Retinal pigment epithelial cell (primary cell): ENCODE measurements around the gene PCDHGB4.
"Not testable (repeated sequence)": the region's sequence is repeated elsewhere in the genome, so short reads cannot be mapped to it uniquely, and the experiment has no call there.

Source experiments
- DNase-seq: peaks from one replicate; pipeline ENCODE4 v3.0.0-alpha.2; 2010; ENCODE audit warnings: low read depth
- H3K4me3 ChIP-seq: 2 replicates; pipeline ENCODE4 v1.5.1; 2011; ENCODE audit warnings: mild to moderate bottlenecking, low read length, control low read depth, moderate library complexity
- TF ChIP-seq, protein P1 (sequence below): conservative IDR thresholded peaks from 2 replicates; pipeline ENCODE4 v1.5.1; 2011; ENCODE audit warnings: low read depth, low read length, control low read depth, inconsistent platforms

PCDHGB4 gene

DNA sequence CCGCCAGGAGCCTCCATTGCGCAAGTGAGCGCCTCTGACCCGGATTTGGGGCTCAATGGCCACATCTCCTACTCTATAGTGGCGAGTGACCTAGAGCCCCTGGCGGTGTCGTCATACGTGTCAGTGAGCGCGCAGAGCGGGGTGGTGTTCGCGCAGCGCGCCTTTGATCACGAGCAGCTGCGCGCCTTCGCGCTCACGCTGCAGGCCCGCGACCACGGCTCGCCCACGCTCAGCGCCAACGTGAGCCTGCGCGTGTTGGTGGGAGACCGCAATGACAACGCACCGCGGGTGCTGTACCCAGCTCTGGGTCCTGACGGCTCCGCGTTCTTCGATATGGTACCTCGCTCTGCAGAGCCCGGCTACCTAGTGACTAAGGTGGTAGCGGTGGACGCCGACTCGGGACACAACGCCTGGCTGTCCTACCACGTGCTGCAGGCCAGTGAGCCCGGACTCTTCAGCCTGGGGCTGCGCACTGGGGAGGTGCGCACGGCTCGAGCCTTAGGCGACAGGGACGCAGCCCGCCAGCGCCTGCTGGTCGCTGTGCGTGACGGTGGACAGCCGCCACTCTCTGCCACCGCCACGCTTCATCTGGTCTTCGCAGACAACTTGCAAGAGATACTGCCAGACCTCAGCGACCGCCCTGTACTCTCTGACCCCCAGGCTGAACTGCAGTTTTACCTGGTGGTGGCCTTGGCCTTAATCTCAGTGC is 22.3 kb downstream of the PCDHGB4 start:
- DNase-seq: no peak
- no peak overlapping the region for H3K4me3 ChIP-seq
- TF ChIP-seq, protein P1, sequence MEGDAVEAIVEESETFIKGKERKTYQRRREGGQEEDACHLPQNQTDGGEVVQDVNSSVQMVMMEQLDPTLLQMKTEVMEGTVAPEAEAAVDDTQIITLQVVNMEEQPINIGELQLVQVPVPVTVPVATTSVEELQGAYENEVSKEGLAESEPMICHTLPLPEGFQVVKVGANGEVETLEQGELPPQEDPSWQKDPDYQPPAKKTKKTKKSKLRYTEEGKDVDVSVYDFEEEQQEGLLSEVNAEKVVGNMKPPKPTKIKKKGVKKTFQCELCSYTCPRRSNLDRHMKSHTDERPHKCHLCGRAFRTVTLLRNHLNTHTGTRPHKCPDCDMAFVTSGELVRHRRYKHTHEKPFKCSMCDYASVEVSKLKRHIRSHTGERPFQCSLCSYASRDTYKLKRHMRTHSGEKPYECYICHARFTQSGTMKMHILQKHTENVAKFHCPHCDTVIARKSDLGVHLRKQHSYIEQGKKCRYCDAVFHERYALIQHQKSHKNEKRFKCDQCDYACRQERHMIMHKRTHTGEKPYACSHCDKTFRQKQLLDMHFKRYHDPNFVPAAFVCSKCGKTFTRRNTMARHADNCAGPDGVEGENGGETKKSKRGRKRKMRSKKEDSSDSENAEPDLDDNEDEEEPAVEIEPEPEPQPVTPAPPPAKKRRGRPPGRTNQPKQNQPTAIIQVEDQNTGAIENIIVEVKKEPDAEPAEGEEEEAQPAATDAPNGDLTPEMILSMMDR: no peak

GRCh38 chr5:141411575-141411974 is 24.1 kb downstream of the PCDHGB4 start:
- H3K4me3 ChIP-seq: no peak overlapping the region
- no peak for DNase-seq
- TF ChIP-seq, protein P1: no peak

DNA sequence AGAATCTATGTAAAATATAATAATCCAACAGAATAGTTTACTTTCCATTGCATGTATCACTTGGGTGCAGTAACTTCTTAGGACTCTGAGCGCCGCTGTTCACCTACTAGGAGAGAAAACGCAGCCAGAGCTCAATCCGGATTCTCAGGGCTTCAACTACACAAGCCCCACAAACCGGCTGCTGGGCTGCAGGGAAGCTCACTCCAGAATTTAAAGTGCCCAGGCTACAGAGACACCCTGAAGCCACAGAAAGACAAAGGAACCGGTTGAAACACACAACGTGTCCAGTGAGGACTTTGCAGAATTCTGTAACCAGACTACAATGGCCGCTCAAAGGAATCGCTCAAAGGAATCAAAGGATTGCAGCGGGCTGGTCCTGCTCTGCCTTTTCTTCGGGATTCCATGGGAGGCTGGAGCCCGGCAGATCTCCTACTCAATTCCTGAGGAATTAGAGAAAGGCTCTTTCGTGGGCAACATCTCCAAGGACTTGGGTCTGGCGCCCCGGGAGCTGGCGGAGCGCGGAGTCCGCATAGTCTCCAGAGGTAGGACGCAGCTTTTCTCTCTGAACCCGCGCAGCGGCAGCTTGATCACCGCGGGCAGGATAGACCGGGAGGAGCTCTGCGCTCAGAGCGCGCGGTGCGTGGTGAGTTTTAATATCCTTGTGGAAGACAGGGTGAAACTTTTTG is 25.5 kb downstream of the PCDHGB4 start, which contains the start of gene PCDHGA10:
Gene PCDHGA10 (plus strand): TSS at position 134 of the 686 bp plus-strand sequence. CDS start 189 bp downstream, at position 323.
- no peak for DNase-seq
- peak within 1 kb of the TSS; percentile 54 for H3K4me3 ChIP-seq
- TF ChIP-seq, protein P1: peak; percentile 67

DNA sequence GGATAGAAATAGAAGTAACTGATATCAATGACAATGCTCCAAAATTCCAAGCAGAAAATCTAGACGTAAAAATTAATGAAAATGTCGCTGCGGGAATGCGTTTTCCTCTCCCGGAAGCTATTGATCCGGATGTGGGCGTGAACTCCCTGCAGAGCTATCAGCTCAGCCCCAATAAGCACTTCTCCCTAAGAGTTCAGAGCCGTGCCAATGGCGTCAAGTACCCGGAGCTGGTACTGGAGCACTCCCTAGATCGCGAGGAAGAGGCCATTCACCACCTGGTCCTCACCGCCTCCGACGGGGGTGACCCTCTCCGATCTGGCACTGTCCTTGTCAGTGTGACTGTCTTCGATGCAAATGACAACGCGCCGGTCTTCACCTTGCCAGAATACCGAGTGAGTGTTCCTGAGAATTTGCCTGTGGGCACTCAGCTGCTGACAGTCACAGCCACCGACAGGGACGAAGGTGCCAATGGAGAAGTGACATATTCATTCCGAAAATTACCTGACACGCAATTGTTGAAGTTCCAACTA is 26.1 kb downstream of the PCDHGB4 start:
- TF ChIP-seq, protein P1: no peak
- no peak for DNase-seq
- peak overlapping the region; percentile 54 for H3K4me3 ChIP-seq

DNA sequence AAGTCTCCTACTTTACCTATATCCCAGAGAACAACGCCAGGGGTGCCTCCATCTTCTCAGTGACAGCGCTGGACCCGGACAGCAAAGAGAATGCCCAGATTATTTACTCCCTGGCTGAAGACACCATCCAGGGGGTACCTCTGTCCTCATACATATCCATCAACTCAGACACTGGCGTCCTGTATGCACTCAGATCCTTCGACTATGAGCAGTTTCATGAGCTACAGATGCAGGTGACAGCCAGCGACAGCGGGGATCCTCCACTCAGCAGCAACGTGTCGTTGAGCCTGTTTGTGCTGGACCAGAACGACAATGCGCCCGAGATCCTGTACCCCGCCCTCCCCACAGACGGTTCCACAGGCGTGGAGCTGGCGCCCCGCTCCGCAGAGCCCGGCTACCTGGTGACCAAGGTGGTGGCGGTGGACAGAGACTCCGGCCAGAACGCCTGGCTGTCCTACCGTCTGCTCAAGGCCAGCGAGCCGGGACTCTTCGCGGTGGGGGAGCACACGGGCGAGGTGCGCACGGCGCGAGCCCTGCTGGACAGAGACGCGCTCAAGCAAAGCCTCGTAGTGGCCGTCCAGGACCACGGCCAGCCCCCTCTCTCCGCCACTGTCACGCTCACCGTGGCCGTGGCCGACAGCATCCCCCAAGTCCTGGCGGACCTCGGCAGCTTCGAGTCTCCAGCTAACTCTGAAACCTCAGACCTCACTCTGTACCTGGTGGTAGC is 27.2 kb downstream of the PCDHGB4 start:
- not testable (repeated sequence) for H3K4me3 ChIP-seq, DNase-seq

DNA sequence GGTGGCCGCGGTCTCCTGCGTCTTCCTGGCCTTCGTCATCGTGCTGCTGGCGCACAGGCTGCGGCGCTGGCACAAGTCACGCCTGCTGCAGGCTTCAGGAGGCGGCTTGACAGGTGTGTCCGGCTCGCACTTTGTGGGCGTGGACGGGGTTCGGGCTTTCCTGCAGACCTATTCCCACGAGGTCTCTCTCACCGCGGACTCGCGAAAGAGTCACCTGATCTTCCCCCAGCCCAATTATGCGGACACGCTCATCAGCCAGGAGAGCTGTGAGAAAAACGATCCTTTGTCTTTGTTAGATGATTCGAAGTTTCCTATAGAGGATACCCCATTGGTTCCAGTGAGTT is 27.7 kb downstream of the PCDHGB4 start:
- DNase-seq, H3K4me3 ChIP-seq: not testable (repeated sequence)

DNA sequence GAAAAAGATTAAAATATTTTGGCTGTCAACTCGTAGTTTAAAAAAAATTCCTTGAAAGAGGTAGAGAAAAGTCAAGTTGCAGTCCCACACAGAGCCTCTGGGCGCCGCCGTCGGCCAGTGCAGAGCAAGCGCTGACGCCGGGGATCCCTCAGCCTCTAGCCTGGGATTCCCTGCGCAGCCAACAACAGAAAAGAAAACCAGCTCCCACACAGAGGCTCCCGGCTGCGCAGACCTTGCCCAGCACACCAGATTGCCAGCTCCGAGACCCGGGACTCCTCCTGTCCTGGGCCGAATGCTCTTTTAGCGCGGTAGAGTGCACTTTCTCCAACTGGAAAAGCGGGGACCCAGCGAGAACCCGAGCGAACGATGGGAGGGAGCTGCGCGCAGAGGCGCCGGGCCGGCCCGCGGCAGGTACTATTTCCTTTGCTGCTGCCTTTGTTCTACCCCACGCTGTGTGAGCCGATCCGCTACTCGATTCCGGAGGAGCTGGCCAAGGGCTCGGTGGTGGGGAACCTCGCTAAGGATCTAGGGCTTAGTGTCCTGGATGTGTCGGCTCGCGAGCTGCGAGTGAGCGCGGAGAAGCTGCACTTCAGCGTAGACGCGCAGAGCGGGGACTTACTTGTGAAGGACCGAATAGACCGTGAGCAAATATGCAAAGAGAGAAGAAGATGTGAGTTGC is 30.1 kb downstream of the PCDHGB4 start, which contains the start of gene PCDHGB7:
Gene PCDHGB7 (plus strand): TSS at position 184 of the 679 bp plus-strand sequence. CDS start 183 bp downstream, at position 367.
- TF ChIP-seq, protein P1: peak; percentile 86
- peak within 1 kb of the TSS; percentile 47 for H3K4me3 ChIP-seq
- not testable (repeated sequence) for DNase-seq
